Measurements from ENCODE around the gene TMEM151A.
A peak's percentile ranks its signal among the peaks of the same experiment; 100 is the strongest.

Gene TMEM151A

GRCh38 chr11:66266378-66267038, 25.2 kb upstream of the TMEM151A start:
- in situ Hi-C loops (cut with HindIII; ENCODE audit: low sequenced_read_pairs), result no loop called here
- peak overlapping the region; percentile 64 for H3K4me3 ChIP-seq (ENCODE audit: low read depth, low read length)
- TF ChIP-seq, protein P1, sequence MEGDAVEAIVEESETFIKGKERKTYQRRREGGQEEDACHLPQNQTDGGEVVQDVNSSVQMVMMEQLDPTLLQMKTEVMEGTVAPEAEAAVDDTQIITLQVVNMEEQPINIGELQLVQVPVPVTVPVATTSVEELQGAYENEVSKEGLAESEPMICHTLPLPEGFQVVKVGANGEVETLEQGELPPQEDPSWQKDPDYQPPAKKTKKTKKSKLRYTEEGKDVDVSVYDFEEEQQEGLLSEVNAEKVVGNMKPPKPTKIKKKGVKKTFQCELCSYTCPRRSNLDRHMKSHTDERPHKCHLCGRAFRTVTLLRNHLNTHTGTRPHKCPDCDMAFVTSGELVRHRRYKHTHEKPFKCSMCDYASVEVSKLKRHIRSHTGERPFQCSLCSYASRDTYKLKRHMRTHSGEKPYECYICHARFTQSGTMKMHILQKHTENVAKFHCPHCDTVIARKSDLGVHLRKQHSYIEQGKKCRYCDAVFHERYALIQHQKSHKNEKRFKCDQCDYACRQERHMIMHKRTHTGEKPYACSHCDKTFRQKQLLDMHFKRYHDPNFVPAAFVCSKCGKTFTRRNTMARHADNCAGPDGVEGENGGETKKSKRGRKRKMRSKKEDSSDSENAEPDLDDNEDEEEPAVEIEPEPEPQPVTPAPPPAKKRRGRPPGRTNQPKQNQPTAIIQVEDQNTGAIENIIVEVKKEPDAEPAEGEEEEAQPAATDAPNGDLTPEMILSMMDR (IDR thresholded peaks at IDR 0.05; ENCODE audit: low read depth, low read length, missing control alignments), result no peak
- DNase-seq (ENCODE audit: low read depth), result no peak

DNA sequence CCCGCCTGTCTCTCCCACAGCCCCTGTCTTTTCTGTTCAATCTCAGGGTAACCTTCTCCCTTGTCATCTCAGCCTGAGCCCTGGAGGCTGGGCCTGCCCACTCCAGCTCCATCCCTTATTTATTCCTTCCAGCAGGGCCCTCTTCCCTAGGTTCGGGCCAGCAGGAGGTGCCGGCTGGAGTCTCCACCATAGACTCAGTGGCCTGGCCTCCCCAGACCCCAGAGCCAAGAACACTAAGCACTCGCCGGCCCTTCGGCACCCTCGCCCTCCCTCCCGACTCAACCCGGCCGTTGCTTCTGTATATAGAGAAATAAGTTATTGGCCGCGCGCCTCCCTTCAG, 24.7 kb upstream of the TMEM151A start:
- H3K4me3 ChIP-seq (ENCODE audit: low read depth, low read length), result peak overlapping the region; percentile 64
- in situ Hi-C loops (cut with HindIII; ENCODE audit: low sequenced_read_pairs), result no loop called here
- TF ChIP-seq, protein P1 (IDR thresholded peaks at IDR 0.05; ENCODE audit: low read depth, low read length, missing control alignments), result peak; percentile 6
- no peak for DNase-seq (ENCODE audit: low read depth)

DNA sequence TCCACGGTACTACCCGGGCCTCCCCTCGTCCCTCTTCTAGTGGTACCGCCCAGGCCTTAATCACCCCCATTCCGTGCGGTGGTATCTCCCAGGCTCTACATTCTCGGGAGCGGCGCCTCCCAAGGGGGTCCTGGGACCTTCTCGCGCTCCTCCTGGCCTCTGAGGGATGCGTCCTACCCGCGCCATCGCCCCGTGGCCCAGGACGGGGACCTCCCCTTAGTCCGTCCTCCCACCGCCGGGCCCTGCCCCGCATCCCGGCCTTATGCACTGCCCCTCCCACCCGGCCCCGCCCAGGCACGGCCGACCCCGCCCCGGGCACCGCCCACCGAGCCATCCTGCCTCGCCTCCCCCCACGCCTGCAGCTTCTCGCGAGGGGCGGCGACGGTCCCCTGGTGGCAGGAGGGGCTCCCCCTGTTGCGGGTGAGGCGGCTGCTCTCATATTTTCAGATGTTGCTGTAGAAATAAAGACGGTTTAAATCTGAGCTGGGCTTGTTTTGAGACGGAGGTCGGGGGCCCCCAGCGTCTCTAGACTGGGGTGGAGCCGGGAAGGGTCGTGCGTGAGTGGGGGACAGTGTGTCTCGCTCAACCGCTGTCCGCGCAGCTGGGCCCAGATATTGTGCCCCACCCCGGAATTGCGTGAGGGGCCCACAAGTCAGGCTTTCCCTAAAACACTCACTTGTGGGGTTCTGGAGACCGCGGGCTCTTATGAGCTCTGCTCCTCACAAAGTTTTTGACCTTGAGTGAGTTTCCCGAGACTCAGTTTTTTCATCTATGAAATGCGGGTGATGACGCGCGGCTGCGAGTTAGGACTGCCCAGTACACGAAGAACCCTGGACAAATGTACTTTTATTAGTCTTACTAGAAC, 24.1 kb upstream of the TMEM151A start:
- peak overlapping the region; percentile 64 for H3K4me3 ChIP-seq (ENCODE audit: low read depth, low read length)
- peak; percentile 54 for DNase-seq (ENCODE audit: low read depth)
- in situ Hi-C loops (cut with HindIII; ENCODE audit: low sequenced_read_pairs), result no loop called here
- TF ChIP-seq, protein P1 (IDR thresholded peaks at IDR 0.05; ENCODE audit: low read depth, low read length, missing control alignments), result peak; percentile 10

- peak within 1 kb of the TSS; percentile 64 for H3K4me3 ChIP-seq (ENCODE audit: low read depth, low read length)
- in situ Hi-C loops (cut with HindIII; ENCODE audit: low sequenced_read_pairs), result no loop called here
- TF ChIP-seq, protein P1 (IDR thresholded peaks at IDR 0.05; ENCODE audit: low read depth, low read length, missing control alignments), result no peak
- peak; percentile 99 for DNase-seq (ENCODE audit: low read depth)
Measured at GRCh38 chr11:66268244-66268951, 23.3 kb upstream of the TMEM151A start, which contains the start of gene RAB1B. Gene RAB1B, plus strand, starts transcription at chr11:66268639. Its CDS starts 41 bp downstream, at chr11:66268680.

DNA sequence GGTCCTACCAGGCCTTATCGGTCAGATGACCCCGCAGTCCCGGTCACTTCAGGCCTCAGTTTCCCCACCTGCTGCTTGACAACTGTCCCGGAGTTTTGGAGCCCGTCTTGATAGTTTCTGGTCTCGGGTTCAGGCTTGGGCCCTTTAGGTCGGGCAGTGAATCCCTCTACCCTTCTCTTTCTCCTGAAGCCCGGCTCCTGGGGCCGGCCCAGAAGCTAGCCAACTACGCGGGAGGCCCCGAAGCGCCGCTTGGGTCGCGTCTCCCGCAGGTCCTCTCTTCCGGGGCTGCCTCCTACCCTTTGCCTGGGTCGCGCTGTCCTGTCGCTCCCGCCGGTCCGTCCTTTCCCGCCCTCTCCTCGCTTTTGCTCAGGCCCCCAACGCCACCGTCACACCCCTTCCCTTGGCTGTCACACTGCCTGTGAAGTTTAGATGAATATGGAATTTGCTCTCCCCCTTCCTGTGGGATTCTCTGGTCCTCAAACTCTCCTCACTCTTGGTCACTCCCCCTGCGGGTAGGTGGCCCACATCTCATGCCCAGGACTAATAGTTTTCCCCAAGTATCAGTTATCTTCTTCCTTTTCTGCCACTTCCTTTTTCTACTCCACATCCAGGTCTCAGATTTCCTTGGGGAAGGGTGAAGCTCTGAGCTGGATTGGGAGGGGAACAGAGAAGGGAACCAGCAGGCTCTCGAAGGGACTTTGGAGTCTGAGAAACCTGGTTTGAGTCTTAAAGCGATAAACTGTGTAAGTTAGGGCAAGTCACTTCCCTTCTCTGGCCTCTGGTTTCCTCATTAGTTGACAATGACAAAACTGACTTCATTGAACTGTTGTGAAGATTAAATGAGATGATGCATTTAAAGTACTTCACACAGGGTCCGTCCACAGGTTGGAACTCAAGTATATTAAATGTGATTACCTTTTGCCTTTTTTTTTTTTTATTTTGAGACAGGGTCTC, 22.5 kb upstream of the TMEM151A start:
- no peak for DNase-seq (ENCODE audit: low read depth)

More for the DNA sequence above, 22.5 kb upstream of the TMEM151A start:
- TF ChIP-seq, protein P1 (IDR thresholded peaks at IDR 0.05; ENCODE audit: low read depth, low read length, missing control alignments), result peak; percentile 36
- in situ Hi-C loops (cut with HindIII; ENCODE audit: low sequenced_read_pairs), result no loop called here
- peak overlapping the region; percentile 64 for H3K4me3 ChIP-seq (ENCODE audit: low read depth, low read length)

All from astrocyte of the cerebellum (primary cell).